Measurements from ENCODE around the gene FGF23.
"Not testable (repeated sequence)": the region's sequence is repeated elsewhere in the genome, so short reads cannot be mapped to it uniquely, and the experiment has no call there.

Gene FGF23

DNA sequence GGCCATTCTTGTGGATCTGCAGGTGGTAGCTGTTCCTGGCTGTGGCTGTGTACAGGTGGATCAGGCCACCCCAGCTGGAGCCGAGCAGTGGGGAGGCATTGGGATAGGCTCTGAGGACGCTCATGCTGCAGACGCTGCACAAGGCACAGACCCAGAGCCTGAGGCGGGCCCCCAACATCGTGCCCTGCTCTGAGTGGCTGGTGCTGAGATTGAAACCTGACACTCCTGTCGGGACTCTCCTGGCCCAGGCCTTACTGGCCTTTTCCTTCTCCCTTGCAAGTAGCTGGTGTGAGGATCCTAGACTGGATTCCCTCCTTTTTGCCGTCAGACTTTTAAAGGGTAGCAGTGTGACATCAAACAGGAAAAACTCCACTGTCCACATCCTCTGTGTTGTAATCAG lies at the start of gene FGF23:
Gene FGF23, minus strand, starts transcription at position 308 of the 400 bp plus-strand sequence. Its CDS starts 130 bp downstream, at position 178.
- DNase-seq (ENCODE audit: extremely low read depth in 1 of 2, low read depth in 1 of 2), result no peak

DNA sequence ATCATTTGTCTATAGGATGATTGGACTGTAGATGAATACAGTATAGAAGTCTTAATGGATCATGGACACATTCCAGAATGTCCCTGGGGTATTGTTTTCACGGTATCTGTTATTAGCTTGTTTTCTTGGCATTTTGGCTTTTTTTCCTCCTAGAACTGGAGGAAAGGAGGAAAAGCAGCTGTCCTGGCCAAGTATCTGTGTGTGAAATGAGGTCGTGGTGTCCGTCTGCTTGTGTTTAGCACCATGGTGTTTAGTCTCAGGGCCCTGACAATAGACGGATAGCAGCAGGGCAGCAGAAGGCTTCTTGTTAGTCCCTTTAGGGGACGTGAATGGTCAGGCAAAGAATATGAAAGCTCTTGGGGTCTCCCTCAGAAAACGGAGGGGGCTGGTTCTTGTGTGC lies 44.9 kb upstream of the FGF23 start:
- no peak for DNase-seq (ENCODE audit: extremely low read depth in 1 of 2, low read depth in 1 of 2)

DNA sequence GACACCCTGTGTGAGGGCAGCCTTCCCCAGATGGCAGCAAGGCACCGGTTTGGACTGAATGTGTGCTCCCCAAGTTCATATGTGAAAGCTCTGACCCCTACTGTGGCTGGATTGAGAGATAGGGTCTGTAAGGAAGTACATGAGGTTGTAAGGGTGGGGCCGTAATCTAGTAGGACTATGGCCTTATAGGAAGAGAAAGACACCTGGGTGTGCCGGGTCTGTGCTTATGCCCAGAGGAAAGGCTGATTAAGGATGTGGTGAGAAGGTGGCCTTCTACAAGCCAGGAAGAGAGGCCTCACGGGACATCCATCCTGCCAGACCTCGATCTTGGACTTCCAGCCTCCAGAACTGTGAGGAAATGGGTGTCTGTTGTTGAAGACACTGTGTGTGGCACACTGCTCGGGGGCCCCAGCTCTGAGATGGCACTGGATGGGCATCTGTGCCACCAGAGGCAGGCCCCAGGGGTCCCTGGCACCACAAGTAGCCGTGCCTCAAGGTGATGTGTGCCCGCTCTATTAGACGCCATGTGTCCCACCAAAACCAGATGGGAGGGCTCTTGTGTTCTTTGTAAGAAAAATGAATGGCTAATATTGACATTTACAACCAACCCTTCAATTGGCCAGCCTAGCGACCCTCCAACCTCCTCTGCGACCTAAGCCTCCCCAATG lies 44.1 kb upstream of the FGF23 start:
- no peak for DNase-seq (ENCODE audit: extremely low read depth in 1 of 2, low read depth in 1 of 2)

DNA sequence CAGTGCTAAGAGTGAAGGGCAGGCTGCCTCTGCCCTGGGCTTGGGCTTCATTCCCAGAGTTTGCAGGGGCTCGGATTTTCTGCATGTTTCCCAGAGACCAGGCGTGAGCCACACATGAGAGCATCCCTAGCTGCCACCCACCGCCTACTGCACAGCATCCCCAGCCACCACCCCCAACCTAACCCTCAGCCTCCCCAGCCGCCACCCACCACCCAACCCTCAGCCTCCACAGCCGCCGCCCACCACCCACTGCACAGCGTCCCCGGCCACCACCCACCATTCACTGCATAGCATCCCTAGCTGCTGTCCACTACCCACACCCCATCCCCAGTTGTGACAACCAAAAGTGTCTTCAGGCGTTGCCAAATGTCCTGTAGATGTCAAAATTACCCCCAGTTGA lies 43.5 kb upstream of the FGF23 start:
- no peak for DNase-seq (ENCODE audit: extremely low read depth in 1 of 2, low read depth in 1 of 2)

DNA sequence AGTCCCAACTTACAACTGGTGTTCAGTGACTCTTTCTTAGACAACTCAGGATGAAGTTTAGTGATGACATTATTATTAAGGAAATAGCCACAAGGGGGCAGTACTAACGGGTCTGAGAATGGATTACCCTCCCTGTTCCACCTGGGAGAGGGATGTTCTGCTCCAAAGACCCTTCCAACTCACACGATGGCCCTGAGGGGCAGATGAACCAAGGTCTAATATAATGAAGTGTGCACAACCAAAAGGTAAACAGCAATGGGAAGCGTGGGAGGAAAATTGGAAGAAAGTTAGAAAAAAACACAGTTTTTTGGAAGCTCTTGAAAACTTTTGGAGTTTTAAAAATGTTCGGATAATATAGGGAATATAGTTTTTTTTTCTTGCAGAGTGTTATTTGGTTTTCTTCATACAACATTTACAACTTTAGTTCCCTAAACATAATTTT lies 42.1 kb upstream of the FGF23 start:
- no peak for DNase-seq (ENCODE audit: extremely low read depth in 1 of 2, low read depth in 1 of 2)

DNA sequence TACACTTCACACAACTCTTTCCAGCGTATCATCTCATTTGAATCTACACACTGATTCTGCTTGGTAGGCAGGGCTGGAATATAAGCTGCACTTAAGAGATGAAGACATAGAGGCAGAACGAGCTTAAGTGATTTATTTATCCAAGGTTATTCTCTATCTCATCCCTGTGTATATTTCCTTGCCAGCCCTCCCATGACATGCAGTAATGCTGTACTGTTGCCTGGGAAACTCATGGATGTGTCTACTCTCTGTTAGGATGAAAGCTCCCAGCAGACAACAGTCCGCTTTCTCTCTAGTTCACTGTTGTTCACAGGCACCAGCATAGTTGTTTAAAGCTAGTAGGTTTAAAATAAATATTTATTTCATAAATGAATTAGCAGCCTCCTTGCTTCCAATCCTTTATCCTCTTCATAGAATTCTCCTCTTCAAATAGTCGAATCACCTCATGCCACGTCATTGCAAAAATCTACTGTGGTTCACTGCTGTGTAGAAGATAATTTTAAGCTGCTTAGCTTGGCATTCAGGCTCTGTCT lies 40.7 kb upstream of the FGF23 start:
- DNase-seq (ENCODE audit: extremely low read depth in 1 of 2, low read depth in 1 of 2), result no peak

DNA sequence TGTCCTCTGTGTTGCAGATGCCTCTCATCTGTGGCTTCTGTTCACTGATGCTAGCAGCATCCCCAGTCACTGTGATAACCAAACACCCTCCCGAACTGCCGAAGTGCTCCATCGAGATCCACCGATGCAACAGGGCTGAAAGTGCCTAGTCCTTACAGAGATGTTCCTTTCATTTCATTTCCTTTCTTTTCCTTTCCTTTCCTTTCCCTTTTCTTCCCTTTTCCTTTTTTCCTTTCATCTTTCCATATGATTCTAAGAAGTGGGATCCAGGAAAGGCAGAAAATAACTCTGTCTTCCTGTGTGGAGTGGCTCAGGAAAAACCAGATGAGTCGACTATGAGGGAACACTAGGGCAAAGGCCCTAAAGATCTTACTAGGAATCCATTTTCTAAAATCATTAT lies 39.4 kb upstream of the FGF23 start:
- DNase-seq (ENCODE audit: extremely low read depth in 1 of 2, low read depth in 1 of 2), result no peak

DNA sequence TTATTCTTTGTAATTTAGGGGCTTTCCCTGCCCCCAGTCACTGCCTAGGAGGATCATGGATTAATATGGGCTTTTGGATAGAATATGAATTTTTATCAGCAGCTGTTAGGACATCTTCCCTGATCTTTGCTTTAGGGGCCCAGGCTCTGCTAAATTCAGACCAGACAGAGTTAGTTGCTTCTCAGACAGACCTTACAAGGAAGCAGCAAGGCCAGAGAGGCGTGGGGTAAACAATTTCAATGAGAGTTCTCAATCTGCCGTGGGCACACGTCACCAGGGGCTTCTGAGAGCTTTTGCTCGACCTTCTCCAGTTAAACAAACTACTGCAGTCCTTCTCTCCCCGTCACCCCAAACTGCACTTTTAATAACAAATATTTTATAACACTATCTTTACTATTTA lies 38.4 kb upstream of the FGF23 start:
- DNase-seq (ENCODE audit: extremely low read depth in 1 of 2, low read depth in 1 of 2), result no peak

DNA sequence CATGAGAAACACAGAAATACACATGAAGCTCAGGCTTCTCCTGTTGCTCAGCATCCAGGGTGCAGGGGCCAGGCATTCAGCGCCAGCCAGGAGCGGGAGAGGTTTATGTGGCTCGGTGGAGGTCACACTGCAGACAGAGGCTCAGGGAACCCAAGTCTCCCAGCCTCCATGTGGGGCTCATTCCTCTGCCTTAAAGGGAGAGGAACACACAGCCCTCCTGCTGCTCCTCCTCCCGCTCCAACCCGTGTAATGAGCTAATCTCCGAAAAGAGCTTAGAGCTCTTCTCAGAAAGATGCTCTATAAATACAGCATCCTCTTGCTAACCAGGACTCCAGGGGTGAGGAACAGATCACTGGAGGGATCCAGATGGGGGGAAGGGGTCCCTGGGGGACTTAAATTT lies 37.9 kb upstream of the FGF23 start:
- DNase-seq (ENCODE audit: extremely low read depth in 1 of 2, low read depth in 1 of 2), result no peak

DNA sequence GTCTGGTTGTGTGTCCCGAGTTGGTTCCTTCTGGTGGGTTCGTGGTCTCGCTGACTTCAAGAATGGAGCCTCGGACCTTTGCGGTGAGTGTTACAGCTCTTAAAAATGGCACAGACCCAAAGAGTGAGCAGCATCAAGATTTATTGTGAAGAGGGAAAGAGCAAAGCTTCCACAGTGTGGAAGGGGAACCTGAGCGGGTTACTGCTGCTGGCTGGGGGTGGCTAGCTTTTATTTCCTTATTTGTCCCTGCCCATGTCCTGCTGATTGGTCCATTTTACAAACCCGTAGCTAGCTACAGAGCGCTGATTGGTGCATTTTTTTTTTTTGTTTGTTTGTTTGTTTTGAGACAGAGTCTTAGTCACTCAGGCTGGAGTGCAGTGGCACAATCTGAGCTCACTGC lies 36.8 kb upstream of the FGF23 start:
- DNase-seq (ENCODE audit: extremely low read depth in 1 of 2, low read depth in 1 of 2), result no peak

DNA sequence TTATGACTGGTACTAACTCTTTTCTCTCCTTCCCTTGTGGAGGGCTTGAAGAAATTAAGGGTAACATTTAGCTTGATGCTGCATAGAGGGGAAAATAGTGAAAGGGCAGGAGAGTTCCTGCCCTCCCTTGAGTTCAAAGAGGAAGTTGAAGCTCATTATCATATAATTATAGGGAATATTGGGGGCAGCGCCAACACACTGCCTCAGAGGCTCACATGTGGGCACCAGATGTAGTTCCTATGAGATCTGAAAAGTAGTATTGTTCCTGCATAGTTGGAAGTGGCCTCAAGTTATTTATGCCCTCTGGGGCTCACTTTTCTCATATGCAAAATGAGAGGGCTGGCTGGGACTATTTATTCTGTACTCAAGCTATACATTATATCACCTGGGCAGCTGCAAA lies 33.0 kb upstream of the FGF23 start:
- DNase-seq (ENCODE audit: extremely low read depth in 1 of 2, low read depth in 1 of 2), result no peak

DNA sequence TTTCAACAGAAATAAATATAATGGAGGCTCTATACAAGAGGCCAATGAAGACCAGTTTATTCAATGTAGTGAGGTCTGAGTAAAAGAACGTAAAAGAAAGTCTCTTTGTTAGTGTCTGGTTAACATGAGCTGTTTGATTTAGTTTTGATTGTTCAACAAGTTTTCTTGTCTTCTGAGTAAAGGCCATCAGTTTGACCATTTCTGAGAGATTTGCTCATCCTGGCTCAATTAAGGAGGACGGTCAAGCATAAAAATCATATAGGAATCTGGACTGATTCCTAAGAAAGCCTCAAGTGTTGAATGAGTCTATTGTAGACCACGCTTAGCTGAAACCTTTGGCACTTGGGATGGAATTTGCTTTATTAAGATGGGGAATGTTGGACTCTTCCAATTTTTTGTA lies 32.5 kb upstream of the FGF23 start:
- DNase-seq (ENCODE audit: extremely low read depth in 1 of 2, low read depth in 1 of 2), result no peak

DNA sequence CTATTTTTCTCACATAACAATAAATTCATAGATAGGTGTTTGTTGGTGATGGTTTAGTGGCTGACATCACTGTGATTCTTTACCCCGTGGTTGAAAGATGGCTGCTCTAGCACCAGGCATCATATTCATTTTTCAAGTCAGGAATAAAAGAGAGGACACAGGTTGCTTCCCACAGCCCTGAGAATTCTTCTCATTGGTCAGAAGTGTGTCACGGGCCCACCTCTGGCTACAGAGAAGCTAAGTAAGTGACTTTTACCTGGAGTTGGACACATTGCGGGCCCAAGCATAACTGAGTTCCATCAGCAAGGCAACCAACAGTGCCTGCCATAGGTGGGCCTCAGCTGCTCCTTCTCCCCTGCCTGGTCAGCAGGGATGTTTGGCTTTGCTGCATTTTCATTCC lies 27.6 kb upstream of the FGF23 start:
- DNase-seq (ENCODE audit: extremely low read depth in 1 of 2, low read depth in 1 of 2), result no peak

DNA sequence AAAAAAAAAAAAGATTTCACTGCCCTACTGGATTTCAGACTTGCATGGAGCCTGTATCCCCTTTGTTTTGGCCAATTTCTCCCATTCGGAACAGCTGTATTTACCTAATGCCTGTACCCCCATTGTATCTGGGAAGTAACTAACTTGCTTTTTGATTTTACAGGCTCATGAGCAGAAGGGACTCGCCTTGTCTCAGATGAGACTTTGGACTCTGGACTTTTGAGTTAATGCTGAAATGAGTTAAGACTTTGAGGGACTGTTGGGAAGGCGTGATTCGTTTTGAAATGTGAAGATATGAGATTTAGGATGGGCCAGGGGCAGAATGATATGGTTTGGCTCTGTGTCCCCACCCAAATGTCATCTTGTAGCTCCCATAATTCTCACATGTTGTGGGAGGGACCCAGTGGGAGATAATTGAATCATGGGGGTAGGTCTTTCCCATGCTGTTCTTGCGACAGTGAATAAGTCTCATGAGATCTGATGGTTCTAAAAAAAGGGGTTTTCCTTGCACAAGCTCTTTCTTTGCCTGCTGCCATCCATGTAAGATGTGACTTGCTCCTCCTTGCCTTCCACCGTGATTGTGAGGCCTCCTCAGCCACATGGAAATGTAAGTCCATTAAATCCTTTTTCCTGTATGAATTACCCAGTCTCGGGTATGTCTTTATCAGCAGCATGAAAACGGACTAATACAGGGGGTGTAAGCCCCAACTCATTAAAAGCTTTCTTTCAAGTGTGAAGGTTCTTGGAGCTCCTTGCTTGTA lies 25.5 kb upstream of the FGF23 start:
- not testable (repeated sequence) for DNase-seq (ENCODE audit: extremely low read depth in 1 of 2, low read depth in 1 of 2)

DNA sequence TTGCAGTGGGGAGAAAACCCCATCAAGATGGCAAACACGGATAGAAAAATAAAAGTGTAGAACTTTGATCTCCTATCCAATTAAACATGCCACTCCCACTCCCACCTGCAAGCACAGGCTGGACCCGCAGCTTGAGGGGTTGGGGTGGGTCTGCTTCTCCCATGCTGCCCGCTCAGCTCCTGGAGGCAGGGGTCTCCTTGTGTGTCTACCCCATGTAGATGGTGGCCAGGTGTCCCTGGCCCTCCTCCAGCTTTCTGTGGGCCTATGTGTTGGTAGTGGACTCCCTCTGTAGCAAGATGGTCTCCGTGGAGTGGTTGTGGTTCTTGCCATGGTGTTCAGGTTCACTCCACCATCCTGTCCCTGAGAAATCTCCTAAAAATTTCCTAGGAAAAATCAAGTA lies 23.5 kb upstream of the FGF23 start:
- no peak for DNase-seq (ENCODE audit: extremely low read depth in 1 of 2, low read depth in 1 of 2)

DNA sequence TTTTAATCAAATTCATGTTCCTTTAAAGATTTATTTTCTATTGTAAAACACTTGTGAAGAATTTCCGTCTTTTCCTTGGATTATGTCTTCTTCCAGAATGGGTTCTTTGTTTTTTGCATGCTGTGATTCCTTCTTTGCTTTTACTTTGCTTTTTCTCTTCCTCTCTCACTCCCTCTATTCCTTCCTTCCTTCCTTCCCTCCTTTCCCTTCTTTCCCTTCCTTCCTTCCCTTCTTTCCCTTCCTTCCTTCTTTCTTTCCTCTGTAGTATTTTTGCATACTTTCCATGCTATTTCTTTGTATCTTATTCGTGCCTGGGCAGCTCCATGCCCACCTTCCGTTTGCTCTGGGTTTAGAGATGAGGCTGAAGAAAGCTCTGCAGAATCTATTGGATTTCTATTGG lies 21.6 kb upstream of the FGF23 start:
- no peak for DNase-seq (ENCODE audit: extremely low read depth in 1 of 2, low read depth in 1 of 2)

DNA sequence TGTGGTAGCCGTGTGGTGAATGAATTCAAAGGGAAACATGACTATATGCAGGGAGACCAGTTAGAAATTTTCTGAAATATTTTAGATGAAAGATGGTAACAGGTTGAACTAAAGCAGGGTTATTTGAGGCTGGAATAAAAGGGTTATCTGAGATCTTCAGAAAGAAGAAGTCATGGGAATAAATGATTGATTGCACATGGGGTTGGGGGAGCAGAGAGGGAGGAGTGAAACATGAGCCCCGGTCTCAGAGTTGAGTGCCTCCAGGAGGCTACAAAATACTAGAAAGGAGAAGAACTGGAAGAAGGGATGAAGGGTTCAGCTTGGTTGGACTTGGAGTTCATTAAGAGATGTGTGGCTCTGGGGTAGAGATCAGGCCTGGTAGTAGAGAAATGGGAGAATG lies 16.3 kb upstream of the FGF23 start:
- DNase-seq (ENCODE audit: extremely low read depth in 1 of 2, low read depth in 1 of 2), result no peak

DNA sequence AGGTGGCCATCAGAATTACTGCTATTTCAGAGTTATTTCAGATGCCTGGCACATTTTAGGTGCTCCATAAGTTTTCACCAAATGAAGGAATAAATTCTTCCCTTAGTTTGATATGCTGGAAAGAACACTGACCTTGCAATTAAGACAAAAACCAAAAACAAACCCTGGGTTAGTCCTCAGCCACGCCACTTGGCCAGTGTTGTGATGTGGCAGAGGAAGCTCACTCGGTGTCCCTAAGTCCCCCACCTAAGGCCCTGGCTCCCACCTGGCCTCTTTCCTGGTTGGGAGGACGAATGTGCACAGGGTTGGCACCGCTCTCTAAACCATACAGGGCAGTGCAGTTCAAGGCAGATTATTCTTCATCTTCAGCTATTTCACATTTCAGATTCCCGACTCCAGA lies 13.7 kb upstream of the FGF23 start:
- DNase-seq (ENCODE audit: extremely low read depth in 1 of 2, low read depth in 1 of 2), result no peak

DNA sequence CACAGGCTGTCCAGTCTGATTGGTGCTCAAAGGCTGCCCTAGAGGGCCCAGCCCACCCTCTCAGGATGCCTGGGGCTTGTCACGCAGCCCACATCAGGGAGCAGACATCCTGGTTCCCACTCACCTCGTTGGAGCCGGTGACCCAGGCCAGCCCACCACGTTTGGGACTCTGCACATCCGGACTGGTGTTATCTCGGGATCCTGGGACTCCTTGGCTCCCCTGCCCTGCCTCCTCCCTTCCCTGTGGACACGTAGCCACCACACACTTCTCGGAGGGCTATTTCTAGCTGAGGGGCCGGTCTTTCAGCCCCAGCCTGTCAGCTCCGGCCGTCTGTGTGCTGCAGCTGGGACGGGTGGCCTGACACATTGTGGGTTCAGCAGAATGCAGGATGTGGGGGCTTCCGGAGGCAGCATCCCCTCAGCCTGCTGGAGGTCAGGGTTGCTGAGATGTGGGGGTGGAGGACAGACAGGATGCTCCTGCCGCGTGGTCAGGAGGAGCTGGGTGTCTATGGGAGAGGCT lies 12.8 kb upstream of the FGF23 start:
- DNase-seq (ENCODE audit: extremely low read depth in 1 of 2, low read depth in 1 of 2), result no peak

DNA sequence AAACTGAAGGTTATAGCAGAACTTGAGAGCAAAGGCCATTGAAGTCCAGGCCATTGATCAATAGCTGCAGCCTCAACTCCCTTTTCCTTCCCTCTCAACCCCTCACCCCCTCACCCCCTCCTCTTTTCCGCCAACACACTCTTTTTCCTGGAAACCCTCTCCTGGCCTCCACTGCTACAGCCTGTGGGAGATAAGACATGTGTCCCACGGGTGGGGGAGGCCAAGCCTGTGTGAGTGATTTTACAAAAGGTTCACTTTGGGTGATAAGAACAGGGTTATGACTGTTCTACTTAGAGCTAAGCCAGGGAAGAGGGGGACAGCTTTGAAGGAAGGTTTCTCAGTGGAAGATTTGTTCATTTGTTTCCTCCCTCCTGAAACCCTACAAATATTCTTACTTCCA lies 9.2 kb upstream of the FGF23 start:
- DNase-seq (ENCODE audit: extremely low read depth in 1 of 2, low read depth in 1 of 2), result no peak

DNA sequence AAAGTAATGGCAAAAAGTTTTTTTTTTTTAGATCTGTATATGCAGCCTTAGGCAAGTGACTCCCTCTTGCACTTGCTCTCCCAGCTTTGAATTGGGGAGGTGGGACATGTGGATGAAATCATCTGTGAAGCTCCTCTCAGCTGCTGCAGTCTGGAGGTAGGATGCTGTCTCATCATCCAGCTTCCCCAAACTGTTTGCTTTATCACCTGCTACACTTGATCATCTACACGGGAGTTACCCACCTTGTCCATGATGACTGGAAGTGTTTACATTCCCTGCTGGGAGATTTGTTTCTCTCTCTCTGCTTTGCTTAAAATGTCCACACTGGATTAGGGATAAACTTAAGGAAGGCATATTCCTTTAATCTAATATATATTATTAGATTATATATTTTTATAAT lies 8.5 kb upstream of the FGF23 start:
- DNase-seq (ENCODE audit: extremely low read depth in 1 of 2, low read depth in 1 of 2), result no peak

DNA sequence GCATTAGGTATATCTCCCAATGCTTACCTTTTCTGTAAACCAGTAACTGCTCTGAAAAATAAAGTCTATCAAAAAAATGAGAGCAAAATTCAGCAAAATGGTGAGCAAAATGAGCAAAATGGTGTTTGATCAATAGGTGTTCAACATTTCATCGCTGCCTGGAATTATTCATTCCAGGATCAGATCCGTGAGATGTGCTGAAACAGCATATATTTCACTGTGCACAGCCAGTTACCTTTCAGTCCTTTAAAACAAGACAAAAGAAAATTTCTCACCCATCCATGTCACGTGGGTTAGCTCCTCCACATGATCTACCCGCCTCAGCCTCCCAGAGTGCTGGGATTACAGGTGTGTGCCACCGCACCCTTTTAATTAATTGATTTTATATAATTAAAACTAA lies 8.1 kb upstream of the FGF23 start:
- DNase-seq (ENCODE audit: extremely low read depth in 1 of 2, low read depth in 1 of 2), result no peak
